DMS 273 treated with DMSO at 0.1 percent for 48 hours (cell line): Measurements from ENCODE around the gene ERCC4.

Experiments used
- DNase-seq: peaks from one replicate; lab custom pipeline; 2025; lab: John Stamatoyannopoulos, UW

ERCC4 gene

GRCh38 chr16:13994239-13995106 is 74.5 kb downstream of the ERCC4 start:
- DNase-seq = no peak

GRCh38 chr16:13995194-13995593 is 75.2 kb downstream of the ERCC4 start:
- no peak for DNase-seq

GRCh38 chr16:13996778-13997288 is 76.9 kb downstream of the ERCC4 start:
- no peak for DNase-seq

GRCh38 chr16:13997526-13997925 is 77.6 kb downstream of the ERCC4 start:
- no peak for DNase-seq

- no peak for DNase-seq
These were observed 78.0 kb downstream of the ERCC4 start for GRCh38 chr16:13997933-13998332.

GRCh38 chr16:13999071-13999894 is 79.3 kb downstream of the ERCC4 start:
- DNase-seq = no peak

GRCh38 chr16:13999895-14000425 is 80.0 kb downstream of the ERCC4 start:
- DNase-seq = no peak

- DNase-seq = no peak
These were observed 81.6 kb downstream of the ERCC4 start for GRCh38 chr16:14001521-14001920.
